Choroid plexus epithelial cell (primary cell): Measurements from ENCODE around the gene ADCY9.
A peak's percentile ranks its signal among the peaks of the same experiment; 100 is the strongest.

ENCODE experiments used
- DNase-seq: peaks from one replicate; pipeline ENCODE4 v3.0.0-alpha.2; 2010; ENCODE audit warnings: low read depth
- H3K4me3 ChIP-seq: 2 replicates; pipeline ENCODE4 v1.5.1; 2011; ENCODE audit warnings: low read depth, mild to moderate bottlenecking, control low read depth, low read length, moderate library complexity
- TF ChIP-seq, protein P1 (sequence below): conservative IDR thresholded peaks from 2 replicates; pipeline ENCODE4 v1.5.1; 2011; ENCODE audit warnings: low read depth, mild to moderate bottlenecking, control low read depth, inconsistent platforms, low read length, moderate library complexity

ADCY9 gene

DNA sequence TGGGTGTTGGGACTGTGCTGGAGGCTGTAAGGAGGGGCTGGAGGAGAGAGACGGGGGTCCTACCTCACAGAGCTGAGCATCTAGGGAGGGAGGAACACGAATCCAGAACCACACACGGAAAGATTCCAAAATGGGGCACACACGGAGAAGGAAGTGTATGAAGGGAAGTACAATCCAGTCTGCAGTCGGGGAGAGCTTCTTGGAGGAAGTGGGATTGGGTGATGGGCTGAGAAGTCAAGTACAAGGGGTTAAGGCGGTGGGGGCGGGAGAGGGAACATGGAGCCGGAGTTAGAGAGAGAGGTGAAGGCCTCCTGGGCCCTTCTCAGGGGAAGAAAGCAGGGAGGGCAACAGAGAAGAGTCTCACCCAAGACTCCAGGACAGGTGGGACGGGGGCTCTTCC is 128.2 kb downstream of the ADCY9 start:
- no peak for DNase-seq
- no peak overlapping the region for H3K4me3 ChIP-seq

GRCh38 chr16:3987231-3987630 is 129.0 kb downstream of the ADCY9 start:
- DNase-seq = no peak
- TF ChIP-seq, protein P1, sequence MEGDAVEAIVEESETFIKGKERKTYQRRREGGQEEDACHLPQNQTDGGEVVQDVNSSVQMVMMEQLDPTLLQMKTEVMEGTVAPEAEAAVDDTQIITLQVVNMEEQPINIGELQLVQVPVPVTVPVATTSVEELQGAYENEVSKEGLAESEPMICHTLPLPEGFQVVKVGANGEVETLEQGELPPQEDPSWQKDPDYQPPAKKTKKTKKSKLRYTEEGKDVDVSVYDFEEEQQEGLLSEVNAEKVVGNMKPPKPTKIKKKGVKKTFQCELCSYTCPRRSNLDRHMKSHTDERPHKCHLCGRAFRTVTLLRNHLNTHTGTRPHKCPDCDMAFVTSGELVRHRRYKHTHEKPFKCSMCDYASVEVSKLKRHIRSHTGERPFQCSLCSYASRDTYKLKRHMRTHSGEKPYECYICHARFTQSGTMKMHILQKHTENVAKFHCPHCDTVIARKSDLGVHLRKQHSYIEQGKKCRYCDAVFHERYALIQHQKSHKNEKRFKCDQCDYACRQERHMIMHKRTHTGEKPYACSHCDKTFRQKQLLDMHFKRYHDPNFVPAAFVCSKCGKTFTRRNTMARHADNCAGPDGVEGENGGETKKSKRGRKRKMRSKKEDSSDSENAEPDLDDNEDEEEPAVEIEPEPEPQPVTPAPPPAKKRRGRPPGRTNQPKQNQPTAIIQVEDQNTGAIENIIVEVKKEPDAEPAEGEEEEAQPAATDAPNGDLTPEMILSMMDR = no peak

More for the DNA sequence above, 128.2 kb downstream of the ADCY9 start:
- TF ChIP-seq, protein P1 = no peak

GRCh38 chr16:3986235-3986544 is 130.1 kb downstream of the ADCY9 start:
- DNase-seq = no peak
- no peak overlapping the region for H3K4me3 ChIP-seq
- TF ChIP-seq, protein P1 = no peak

More at GRCh38 chr16:3987231-3987630, 129.0 kb downstream of the ADCY9 start:
- no peak overlapping the region for H3K4me3 ChIP-seq

DNA sequence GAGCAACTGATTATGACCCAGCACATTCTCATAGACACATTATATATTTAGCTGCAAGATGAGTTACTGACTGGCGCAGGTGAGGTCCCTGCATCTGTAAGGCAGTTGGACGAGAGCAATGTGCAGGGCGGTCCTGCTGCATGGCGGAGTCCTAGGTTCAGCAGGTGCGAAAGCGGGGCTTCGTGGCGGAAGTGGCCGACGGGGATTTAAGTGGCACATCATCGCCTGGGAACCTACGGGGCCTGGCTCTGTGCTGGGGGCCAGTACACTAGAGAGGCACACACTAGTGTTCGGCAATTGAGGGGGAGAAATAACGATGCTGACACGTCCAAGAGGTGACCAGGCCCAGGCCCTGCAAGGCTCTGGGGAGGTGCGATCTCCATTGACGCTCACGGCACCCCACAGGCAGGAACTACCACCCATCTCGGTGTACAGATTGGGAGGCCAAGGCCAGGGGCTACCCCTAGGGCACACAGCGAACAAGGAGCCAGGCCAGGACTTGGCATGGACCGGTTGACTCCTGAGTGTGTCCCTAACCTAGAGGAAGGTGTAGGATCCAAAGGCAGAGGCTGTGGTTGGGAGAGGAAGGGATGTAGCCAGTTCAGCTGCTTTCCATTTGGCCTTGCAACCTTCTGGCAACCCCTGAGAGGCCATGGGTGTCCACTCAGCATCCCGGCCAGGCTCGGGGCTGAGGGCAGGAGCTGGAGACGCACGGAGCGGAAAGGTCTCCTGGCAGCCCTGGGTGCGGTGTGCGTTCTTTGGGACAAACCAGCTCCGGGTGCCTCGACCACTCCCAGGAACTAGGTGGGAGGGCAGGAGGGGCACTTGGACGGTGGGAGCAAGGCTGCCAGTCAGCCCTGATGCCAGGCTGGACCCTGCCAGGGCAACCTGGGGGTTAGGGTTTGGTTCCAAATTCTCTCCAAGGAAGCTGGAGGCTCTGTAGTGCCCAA is 131.9 kb downstream of the ADCY9 start:
- no peak overlapping the region for H3K4me3 ChIP-seq
- TF ChIP-seq, protein P1 = no peak
- DNase-seq = no peak

GRCh38 chr16:3983081-3983520 is 133.1 kb downstream of the ADCY9 start:
- DNase-seq = peak; percentile 81
- H3K4me3 ChIP-seq = no peak overlapping the region

GRCh38 chr16:3982216-3982615 is 134.0 kb downstream of the ADCY9 start:
- TF ChIP-seq, protein P1 = no peak
- no peak for DNase-seq
- no peak overlapping the region for H3K4me3 ChIP-seq

More at GRCh38 chr16:3983081-3983520, 133.1 kb downstream of the ADCY9 start:
- TF ChIP-seq, protein P1 = peak; percentile 90
